ENCODE data around the gene BCL2.

GRCh38 chr18:63339920-63340484 is 20.4 kb upstream of the BCL2 start:
- TF ChIP-seq GATA3 (IDR thresholded peaks at IDR 0.05; ENCODE audit: low read depth, low read length): no peak
- no peak for TF ChIP-seq GATA2 (IDR thresholded peaks at IDR 0.05; ENCODE audit: low read depth, low read length)
